Stimulated activated CD8-positive, alpha-beta memory T cell treated with anti-CD3 and anti-CD28 coated beads, Interleukin-15, amount 100 ng/mL, for 4 hours (primary cell): Measurements from ENCODE around the gene SCN5A.

Experiments
- DNase-seq, 2 donors: peaks; one replicate each; pipeline ENCODE4 v3.0.0-alpha.2; 2020; ENCODE audit warnings: low read depth in 2 of 2

Gene SCN5A

DNA sequence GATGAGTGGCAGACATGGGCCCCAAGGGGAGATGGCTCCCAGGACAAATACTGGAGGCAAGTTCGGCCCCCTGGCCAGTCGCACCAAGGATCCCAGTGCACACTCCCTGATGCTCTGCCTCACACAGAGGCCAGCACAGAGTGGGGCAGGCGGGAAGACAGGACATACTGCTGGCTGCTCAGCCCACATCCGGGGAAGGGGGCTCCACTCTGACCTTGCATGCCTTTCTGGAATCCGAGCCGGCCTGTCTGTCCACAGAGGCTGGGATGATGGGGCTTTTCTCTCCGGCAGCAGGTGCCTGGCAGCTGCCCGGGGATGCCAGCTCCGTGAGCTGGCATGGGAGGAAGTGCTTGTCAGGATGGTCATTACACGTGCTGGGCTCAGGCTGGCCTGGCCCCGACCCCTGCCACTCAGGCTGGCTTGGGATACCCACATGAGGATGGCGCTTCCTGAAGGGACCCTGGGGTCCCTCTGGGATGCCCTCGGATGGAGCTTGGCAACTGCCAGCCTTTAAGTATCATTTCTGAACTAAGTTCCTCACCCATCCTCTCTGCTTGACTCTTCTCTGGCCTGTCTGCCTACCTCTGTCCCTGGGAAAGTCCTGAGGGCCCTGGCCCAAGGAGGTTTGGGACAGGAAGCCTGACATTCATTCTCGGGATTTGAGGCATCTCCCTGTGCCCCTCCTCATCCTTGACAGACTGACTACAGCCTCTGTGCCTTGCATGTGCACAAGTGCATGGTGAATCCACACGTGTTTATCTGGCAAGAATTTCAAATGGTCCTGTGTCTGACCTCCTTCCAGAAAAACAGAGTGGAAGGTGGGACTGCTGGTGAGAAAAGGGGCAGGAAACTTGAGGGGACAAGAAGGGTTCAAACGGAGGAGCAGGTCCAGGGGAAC lies 106.8 kb downstream of the SCN5A start:
- no peak for DNase-seq

DNA sequence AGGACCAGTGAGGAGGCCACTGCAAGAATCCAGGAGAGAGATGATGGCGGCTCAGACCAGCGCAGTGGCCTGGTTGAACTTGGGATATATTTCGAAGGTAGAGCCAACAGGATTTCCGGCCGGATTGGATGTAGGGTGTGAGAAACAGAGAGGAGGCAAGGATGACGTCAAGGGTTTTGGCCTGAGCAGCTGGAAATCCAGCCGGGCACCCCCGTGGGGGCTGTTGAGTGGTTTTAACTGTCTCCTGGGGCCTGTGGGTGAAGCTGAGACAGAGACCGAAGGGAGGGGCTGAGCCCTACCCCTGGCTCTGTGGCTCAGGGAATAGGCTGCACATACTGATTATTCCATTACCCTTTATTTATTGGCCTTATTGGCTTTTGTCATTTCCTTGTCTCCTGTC lies 107.7 kb downstream of the SCN5A start:
- DNase-seq = no peak

DNA sequence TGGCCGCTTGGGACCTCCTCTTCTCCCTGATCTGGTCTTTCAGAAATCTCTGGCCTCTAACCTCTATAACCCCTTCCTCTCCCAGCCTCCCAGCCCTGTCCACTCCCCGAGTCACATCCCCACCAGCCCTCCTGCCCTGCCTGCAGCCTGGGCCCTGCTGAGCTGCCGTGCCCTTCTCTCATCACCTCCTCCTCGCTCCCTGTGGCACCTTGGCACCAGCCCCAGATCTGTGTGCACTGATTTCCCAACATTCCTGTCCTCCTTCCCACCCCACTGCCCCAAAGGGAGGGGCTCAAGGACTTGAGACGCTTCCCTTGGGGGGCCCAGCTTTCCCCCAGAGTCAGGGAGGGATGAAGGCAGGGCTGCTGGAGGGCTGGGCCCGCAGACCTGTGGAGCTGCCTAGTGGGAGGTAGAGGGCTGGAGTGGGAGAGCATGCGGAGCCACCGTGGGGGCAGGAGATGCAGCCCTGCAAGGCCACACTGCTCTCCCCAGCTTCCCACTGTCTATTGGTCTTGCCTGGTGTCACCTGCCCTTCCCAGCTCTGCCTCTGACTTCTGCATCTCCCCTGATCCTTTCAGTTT lies 110.6 kb downstream of the SCN5A start:
- DNase-seq = no peak

DNA sequence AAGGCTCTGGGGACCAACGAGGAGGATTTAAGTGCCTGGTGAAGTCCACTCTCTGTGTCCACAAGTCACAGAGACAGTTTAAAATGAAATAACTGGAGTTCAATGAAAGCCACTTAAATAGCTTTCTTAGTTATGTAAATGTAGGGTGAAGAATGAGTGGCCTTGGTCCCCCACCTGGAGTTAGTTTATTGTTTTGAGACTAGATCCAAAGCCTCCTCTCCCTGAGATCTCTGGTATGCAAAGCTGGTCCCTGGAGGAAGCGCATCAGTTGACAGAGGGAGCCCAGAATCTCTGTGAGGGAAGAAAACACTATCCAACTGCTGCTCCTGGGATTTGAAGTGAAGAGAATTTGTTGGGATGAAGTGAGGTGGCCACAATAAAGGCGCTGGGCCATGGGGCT lies 112.8 kb downstream of the SCN5A start:
- no peak for DNase-seq

DNA sequence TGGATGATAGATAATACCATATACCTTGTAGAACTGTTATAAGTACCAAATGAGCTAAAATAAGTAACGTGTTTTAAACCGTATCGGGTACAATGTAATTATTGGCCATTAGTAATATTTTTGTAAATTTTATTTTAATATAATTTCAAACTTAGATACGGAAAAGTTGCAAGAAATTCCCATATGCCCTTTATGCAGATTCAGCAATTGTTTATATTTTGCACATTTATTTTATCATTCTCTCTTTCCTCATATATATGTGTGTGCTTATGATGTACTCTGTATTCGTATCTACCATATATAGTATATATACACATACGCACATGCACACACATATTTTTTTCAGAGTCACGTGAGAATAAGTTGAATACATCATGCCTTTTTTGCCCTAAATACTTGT lies 114.9 kb downstream of the SCN5A start:
- no peak for DNase-seq

DNA sequence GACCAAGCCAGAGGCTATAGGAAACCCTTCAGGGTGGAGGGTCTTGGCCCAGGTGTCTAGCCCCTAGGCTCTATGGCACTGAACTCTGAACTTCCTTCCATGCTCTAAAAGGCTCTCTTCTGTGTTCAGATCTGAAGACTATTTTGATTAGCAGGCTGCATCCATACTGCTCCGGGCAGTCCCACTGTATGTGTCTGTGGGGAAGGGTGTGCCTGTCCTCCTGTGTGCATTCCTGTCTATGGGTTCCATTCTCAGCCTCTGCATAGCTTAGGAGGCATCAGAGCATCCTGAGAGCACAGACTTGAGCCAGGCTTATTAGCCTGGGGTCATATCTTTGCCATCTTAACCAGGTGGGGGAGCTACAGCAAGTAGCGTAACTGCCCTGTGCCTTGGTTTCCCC lies 115.3 kb downstream of the SCN5A start:
- no peak for DNase-seq

DNA sequence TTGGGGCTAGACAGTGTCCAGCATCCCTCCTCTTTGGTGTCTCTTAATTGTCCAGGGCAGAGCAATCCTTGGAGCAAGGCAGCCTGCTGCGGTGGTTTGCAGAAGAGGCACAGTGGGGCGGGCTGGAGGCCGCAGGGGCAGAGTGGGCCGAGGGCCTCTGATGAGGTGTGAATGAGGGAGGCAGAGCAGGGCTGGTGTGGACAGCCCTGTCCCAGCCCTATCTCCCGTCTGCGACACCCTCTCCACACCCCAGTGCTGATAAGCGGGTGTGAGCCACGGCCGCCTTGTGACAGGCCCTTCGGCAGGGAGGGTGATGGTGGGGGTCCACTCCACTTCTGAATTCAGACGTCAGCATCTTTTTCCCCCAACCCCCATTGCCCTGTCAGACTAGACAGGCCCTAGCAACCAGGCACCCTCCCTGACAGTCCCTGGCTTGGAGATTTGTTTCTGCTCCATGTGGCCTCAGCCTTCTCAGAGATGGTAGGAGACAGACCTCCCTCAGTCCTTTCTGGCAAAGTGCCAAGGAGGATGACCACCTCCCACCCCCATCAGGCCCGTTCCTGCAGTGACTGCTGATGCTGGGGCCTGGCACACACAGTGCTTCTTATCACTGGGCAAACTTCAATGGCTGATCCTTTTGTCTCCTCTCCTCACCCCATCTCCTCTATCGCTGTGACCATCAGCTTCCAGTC lies 116.1 kb downstream of the SCN5A start:
- DNase-seq = no peak

DNA sequence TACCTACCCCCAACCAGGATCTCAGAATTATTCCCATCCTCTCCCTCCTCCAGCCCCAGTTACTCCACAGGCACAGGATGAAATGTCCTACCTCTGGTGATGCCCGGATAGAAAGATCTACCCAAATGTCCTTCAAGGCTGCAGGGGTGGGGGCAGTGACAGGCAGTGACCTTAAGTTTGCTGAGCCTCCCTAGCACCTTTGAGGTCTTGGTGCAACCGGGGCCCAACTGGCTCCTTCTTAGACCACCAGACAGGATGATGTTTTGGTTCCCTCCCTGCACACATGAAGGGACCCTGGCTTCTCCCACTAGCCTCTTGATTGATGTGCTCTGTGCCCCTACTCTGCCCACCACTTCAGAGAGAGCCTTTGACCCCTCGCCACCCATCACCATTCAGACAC lies 117.0 kb downstream of the SCN5A start:
- no peak for DNase-seq

DNA sequence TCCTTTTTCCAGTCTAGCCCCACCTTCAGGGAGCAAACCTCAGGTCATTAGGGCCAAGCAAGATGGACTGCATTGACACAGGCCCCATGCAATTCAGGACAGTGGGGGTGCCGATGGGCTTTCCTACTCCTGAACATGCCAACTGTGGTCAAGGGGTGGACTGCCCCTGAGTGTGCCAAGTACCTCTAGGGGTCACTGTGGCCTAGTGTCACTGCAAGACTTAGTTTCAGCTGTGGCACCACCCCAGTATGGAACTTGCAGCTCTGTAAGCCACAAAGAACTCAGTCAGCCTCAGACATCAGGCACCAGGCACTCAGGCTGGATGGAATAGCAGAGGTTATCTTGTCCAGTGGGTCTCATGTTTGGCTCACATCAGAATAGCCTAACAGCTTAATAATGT lies 121.0 kb downstream of the SCN5A start:
- DNase-seq = no peak

DNA sequence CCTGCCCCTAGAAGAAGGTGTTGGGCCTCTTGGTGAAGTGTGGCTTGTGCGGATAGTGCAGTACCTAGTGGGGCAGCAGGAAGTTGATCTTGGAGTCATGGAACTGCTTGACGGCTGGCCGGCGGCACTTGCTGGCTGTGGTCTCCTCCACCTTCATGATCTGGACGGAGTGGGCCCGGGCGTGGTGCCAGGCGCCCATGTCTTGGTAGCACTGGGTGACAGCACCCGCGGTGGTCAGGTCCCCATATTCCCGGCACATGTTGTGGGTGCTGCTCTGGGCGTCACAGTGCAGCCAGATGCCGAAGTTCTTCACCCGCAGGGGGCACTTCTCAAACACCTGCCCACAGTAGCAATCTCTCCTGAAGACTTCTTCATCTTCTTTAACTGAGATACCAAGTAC lies 122.7 kb downstream of the SCN5A start:
- no peak for DNase-seq

DNA sequence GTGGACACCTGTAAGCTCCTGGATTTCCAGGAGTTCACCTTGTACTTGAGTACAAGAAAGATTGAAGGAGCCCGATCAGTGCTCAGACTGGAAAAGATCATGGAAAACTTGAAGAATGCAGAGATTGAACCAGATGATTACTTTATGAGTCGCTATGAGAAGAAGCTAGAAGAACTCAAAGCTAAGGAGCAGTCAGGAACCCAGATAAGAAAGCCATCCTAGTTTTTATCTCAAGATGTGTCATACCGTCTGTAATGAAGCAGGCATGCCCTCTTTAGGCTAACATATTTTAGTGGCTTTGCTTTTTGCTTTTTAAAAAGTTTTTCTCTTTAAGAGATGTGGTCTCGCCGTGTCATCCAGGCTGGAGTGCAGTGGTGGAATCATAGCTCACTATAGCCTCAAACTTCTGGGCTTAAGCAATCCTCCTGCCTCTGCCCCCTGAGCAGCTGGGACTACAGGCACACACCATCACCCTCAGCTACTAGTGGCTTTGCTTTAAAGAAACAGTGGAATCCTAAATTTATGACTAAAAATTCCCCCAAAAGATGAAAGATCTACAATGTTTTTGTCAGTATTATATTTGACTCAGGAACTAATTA lies 125.2 kb downstream of the SCN5A start:
- no peak for DNase-seq

DNA sequence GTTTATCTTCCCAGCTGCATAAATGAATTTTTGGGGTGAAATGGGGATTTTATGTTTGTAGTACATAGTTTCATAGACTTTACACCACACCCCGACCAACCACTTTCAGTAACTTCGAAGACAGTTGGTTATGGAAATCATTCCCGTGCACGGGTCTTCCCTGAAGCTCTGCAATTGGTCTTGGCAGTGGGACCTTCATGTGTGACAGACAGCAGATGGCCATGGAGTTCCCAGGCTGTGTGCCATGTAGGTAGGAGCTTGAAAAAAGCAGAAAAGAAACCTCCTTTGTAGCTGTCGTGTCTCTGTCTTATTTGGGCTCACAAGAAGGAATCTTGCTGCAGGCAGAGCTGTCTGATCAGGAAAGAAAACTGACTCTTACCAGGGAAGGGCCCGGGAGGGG lies 127.5 kb downstream of the SCN5A start:
- no peak for DNase-seq

DNA sequence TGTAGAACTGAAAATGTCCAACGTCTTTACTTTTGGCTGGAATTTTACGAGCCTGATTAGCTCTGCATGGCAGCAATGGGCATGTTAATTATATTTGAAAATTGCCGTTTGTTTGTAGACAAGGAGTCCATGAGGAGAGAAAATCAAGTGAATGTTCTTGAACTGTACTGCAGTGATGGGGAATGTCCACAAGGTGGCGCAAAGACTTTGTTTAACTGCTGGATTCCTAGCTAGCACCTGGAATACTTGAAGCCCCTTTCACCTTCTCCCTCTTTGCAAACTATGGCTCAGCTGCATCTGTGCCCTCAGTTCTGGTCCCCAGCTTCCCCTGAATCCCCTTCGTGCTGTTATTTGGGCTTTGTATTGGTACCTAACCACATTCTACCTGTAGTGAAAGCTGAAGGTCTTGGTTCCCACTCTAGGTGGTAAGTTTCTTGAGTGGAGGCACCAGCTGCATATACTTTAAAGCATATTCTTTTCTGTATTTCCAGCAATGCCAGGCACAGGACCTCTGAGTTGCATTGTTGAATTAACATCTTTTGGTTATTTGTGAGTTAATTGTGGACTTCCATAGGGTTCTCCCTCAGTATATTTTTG lies 128.0 kb downstream of the SCN5A start:
- DNase-seq = peak in 1 of 2 donors; percentile 25

DNA sequence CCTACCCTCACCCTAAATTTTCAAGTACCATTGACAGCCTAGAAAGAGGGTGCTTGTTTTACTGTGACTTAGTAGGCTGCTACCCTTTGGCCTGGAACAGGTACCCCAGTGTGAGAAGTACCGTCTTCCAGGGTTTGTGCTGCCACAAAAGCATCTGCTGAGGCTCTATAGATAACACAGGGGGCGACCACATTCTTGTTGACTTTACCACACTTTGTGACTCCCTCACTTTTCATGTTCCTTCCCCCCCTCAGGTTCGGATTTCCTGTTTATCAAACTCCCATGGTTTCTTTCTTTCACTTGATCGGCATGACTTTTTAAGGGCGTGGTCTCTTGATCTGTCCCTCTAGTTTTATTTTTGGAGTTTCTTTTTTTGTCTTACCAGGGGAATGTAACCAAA lies 129.8 kb downstream of the SCN5A start:
- DNase-seq = no peak

DNA sequence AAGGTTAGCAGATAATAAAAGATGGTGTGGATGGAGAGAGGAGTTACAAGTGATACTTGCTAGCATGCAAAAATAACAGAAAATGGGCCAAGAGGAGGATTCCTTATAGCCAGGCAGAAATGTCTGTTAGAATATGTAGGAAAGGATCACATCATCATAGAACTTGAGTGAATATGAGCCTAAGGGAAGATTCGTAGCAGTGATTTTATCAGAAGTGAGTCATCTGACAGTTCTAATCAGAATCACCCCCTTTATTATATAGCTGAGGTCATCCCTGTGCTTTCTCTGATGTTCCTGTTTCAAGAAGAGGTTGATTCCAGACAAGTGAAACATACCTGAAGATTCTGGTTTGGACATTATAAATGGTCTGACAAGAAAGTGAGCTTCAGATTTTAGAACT lies 130.5 kb downstream of the SCN5A start:
- no peak for DNase-seq

DNA sequence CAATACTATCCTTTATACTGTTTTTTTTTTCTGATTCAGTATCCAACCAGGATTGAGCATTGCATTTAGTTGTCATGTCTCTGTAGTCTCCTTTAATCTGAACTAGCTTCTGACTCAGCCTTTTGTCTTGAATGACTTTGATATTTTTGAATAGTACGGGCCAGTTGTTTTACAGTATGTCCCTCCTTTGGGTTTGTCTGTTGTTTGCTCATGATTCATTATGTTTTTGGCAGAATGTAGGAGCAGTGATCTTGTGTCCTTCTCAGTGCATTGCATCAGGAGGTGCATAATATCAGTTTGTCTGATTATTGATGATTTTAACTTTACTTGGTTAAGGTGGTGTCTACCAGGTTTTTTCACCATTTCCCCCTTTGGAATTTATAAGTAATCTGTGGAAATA lies 132.8 kb downstream of the SCN5A start:
- DNase-seq = no peak

DNA sequence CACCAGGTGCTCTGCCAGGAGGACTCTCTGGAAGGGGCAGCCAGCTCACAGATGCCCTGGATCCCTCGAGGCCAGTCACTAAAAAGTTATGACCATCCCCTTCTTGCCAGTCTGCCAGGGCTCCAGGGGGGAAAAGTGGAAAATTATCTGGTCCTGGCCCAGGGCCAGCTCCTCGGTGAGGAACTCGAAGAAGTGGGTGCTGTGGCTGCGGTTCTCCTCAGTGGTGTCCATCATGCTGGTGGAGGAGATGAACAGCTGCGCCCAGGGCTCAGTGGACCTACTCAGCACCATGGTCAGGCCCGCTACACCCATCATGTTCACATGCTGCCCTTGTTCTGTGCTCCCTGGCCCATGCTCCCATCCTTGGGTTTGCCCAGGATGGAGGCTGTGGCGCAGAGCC lies 134.1 kb downstream of the SCN5A start:
- DNase-seq = no peak

DNA sequence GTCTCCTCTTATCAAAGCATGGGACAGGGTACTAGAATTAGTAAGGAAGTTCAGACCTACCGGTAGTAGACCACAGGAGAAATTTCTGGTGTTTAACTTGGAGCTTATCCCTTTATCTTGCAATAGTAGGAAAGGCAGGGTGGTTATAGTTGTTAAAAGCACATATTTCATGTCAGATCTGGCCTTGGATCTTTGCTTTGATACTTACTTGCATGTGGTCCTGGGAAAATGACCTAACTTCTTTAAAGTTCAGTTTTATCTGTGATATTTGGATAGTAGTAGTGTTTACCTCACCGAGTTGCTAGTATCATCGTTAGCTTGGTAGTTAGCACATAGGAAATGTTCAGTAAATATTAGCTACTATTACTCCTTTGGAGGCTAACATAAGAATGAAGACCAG lies 137.9 kb downstream of the SCN5A start:
- DNase-seq = no peak

DNA sequence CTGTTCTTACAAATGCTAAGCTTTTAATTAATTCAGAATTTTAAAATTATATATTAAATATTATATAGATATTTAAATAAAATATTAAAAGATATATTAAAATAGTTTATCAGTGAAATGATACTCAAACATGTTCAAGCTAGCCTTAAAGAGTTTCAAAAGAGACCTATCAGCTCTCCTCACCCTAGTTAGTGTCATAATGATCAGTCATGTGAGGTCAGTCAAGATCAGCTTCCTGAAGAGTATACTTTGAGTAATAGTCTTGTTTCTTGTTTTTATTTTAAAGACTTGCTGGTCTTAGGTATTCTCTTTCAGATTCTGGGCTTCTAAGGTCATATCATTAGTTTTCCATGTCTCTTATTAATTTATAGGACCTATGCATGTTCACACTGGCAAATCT lies 138.9 kb downstream of the SCN5A start:
- no peak for DNase-seq

DNA sequence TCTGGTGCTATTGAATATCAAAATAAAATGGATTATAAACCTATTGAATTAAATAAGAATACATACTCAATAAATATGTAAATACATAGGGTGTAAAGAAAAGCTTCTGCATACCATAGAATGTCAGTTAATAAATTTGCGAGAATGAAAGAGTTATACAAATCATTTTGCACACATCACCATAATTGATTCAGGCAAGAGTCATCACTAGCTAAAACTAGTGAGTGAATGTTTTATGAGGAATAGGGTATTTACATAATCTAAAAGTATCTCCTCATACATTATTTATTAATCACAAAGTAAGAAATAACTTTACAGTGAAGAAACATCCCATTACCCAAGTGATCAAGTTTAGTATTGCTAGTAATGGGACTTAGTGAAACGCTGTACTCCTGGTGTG lies 139.8 kb downstream of the SCN5A start:
- DNase-seq = no peak

DNA sequence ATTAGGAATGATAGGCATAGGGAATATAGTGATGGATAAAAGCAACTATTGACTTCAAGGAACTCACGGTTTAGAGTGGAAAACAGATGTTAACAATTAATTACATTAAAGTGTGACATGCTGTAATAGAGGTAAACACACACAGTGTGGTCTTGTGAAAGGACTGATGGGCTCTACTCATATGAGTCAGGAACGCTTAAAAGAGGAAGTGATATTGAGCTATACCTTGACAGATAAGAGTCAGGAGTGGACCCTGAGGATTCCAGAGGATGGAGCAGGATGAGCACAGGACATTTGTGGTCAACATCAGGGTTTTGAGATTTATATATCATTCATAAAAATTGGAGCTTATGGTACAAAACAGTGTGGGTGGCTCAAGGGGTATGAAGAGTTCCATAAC lies 142.4 kb downstream of the SCN5A start:
- DNase-seq = no peak

DNA sequence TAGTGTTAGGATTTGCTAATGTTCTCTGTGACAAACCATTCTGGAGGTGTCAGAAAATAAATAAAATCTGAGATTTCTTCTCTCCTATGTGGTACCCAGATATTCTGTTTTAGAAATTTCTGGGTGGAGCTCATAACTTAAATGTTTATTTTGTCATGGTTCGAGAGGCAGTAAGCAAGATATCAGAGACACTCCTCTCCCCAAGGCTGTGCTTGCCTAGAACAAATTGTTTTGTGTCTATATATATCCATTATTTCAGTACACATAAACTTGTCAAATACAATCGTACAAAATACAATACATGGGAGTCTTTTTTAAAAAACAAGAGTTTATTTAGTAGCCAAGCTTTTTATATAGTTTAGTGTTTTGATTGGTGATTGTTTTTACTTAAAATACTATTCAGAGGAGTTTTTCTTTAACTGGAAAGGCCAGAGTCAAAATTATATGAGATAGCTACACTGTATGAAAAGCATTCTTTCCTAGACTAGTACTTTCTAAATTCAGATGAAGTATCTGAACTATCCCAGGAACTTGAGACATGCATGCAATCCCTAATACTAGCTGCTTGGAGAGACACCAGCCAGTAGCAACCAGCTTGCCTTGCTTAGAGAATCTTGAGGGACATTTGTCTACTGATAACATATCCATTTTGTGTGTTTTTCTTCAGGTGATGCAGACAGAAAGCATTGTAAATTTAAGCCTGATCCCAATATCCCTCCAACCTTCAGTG lies 148.6 kb downstream of the SCN5A start:
- DNase-seq = no peak
